HG03108 (cell line): ENCODE measurements around the gene TNFRSF25.

ENCODE experiments used
- ATAC-seq: cut with Tn5 transposase; IDR thresholded peaks from one replicate; pipeline ENCODE4 v1.9.1; 2021; ENCODE audit warnings: moderate library complexity; ENCODE audit not compliant: unreplicated experiment

Gene TNFRSF25, protein sequence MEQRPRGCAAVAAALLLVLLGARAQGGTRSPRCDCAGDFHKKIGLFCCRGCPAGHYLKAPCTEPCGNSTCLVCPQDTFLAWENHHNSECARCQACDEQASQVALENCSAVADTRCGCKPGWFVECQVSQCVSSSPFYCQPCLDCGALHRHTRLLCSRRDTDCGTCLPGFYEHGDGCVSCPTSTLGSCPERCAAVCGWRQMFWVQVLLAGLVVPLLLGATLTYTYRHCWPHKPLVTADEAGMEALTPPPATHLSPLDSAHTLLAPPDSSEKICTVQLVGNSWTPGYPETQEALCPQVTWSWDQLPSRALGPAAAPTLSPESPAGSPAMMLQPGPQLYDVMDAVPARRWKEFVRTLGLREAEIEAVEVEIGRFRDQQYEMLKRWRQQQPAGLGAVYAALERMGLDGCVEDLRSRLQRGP

DNA sequence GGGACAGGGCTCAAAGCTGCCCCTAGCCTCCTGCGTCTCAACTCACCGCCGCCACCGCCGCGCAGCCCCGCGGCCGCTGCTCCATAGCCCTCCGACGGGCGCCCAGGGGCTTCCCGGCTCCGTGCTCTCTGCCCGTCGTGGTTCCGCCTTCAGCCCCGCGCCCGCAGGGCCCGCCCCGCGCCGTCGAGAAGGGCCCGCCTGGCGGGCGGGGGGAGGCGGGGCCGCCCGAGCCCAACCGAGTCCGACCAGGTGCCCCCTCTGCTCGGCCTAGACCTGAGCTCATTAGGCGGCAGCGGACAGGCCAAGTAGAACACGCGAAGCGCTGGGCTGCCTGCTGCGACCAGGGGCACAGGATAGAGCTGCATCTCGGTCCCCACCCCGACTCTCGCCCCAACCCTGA is at the start of gene TNFRSF25:
TSS of gene TNFRSF25 (minus strand) at position 151 of the 400 bp plus-strand sequence. CDS start at position 85, 66 bp downstream.
- no peak for ATAC-seq

- ATAC-seq = no peak
These were observed 49.8 kb upstream of the TNFRSF25 start for GRCh38 chr1:6515771-6516170.

GRCh38 chr1:6513320-6513801 is 47.4 kb upstream of the TNFRSF25 start:
- ATAC-seq = no peak

- no peak for ATAC-seq
These were observed 46.9 kb upstream of the TNFRSF25 start for GRCh38 chr1:6512908-6513280.

GRCh38 chr1:6512245-6512907 is 46.4 kb upstream of the TNFRSF25 start:
- ATAC-seq = no peak

DNA sequence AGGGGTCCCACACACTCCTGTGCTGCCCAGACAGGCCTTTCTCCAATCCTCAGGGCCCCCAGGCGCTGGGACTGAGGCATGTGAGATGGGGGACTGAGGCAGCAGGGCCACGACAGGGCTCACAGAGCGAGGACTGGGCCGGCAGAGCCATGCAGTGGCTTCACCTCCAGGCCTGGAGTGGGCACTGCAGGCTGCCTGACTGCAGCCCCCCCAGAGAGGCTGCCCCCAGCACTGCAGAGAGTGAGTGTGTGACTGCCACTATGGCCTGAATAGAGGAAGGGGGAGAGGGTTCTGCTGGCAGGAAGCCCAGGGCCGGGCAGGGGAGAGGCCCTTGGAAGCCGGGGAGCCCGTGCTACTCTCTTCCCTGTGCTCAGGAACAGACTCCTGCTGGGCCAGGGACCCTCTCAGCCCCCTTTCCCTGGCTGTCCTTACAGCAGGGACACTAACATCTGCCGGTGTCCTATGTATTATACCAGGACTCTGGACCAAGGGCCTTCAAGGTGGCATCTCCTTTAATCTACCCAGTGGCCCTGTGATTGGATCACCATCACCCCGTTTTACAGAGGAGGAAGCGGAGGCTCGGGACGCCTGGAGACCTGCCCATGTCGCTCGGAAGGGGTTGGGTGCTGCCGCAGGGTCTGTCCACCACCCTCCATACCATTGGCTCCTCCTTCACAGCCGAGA is 45.7 kb upstream of the TNFRSF25 start:
- ATAC-seq = no peak

GRCh38 chr1:6511056-6511455 is 45.1 kb upstream of the TNFRSF25 start:
- no peak for ATAC-seq

DNA sequence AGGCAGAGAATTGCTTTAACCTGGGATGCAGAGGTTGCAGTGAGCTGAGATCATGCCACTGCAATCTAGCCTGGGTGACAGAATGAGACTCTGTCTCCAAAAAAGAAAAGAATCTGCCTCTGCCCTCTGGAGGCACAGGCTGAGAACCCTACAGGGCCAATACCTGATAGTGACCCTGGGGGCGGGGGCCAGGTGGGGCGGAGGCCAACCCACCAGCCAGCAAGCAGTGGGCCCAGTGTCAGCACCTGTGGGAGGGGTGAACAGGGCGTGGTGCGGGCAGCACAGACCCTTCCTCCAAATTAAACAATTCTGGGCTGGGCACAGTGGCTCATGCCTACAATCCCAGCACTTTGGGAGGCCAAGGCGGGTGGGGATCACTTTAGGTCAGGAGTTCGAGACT is 44.5 kb upstream of the TNFRSF25 start:
- ATAC-seq = no peak

GRCh38 chr1:6509919-6510291 is 43.9 kb upstream of the TNFRSF25 start:
- ATAC-seq = no peak

DNA sequence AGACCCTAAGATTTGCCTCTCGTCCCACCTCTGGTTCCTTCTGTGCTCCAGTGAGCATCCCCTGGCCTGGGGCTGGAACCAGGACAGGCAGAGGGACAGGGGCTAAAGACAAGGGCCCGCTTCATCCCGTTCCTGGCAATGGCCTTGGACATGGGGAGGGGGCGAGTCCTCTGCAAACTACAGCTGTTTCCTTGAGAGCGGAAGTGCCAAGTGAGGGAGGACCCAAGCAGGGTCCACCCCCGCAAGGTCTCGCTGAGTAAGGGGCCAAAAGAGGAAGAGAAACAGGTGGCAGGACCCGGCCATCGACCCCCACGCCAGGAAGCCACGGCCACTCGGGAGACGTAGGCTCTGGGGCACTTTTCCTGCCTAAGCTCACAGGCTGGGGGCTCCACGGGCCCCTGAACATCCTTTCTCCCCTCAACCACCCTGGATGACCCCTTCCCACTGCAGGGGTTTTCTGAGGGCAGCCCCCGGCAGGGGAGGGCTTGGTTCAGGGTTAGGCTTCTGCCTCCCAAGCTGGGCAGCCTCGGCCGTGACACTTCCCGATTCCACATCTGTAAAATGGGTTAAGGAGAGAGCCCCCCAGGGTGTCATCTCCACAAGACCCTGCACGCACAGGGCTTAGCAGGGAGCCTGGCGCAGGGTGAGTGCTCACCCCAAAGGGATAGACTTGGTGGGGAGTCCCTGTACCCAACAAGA is 43.4 kb upstream of the TNFRSF25 start:
- ATAC-seq = no peak

DNA sequence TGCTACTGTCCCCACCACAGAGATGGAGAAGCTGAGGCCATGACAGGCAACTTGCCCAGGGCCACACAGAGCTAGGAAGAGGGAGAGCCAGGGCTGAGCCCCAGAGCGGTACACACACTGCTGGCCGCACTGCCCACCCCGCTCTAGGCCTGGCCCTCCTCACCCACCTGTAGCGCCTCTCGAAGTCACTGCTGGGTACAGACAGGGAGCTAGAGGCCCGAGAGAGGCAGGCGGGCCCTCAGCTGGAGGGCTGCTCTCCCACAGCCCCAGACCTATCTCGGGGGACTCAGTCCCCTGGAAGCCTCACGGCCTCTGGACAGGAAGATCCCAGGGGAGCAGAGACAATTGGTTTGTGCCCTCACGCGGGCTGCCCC is 42.8 kb upstream of the TNFRSF25 start:
- no peak for ATAC-seq

GRCh38 chr1:6508154-6508815 is 42.3 kb upstream of the TNFRSF25 start:
- no peak for ATAC-seq

DNA sequence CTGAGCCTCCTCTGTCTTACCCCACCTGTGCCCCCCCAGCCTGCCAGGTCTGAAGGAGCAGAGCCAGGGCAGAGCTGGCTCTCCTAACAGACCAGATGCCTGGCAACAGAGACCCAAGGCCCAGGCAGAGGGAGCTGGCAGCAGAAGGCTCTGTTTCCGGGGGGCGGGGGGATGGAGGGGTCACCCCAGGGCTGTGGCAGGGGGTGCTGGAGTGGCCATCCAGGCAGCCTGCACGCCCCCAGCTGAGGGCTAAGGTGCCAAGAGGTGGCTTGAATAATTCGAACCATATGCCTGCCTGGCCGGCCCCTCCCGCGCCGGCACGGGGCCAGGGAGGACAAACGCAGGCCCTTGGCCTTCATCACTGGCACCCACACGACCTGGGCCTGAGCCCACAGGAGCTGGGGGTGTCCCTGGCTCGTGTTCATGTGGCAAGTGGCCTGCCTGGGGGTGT is 41.5 kb upstream of the TNFRSF25 start:
- ATAC-seq = no peak

DNA sequence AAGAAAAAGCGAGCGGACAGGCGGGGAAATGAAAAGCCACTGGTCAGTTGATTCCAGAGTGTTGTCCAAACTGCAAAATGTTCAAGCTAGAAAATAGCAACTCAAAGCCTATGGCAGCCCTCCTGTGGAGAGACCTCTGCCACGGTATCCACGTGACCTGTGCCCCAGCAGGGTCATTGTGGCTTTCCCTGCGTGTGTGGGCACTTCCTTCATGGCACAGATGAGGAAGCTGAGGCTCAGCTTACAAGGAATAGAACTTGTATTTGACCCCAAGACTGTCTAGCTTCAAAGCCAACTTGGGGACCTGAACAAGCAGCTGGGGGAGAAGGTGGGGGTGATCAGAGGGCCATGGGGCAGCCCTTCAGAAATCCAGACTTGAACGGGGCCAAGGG is 41.1 kb upstream of the TNFRSF25 start:
- ATAC-seq = no peak

DNA sequence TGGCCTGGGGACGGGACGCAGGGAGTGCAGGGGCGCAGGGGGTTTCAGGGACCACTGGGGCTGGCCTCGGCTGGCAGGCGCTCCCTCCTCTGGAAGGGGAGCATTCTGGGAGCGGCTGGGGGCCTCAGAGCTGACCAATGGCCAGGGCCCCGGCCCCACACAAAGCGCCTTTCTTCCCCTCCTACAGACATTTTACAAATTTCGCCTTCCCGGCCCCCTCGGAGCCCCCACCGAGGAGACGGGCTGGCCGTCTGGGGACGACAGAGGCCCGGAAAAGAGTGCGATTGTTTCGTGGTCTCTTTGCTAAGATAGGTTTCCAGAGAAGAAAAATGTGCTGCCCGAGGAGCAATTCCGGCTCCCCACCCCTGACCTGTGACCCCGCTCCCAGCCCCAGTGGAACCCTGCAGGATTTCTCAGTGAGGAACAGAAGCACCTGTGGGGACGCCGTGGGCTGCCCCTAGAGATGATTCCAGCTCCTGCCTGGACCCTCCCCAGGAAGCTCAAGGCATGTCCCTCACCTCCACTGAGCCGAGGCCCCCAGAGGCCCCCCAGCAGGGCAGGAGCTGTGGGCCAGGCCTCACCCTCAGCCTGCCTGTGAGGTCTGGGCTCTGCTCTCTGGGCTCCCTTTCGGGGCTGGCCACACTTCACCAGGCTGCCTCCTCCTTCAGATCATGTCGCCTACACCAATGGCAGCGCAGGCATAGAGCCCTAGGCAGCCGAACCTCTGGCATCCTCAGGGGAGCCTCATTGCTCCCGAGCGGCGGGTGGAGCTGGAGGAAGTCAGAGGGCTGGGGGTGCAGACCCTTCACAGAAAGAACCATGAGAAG is 40.5 kb upstream of the TNFRSF25 start:
- ATAC-seq = no peak

- ATAC-seq = no peak
These were observed 39.6 kb upstream of the TNFRSF25 start for GRCh38 chr1:6505367-6506209.

- ATAC-seq = no peak
These were observed 38.9 kb upstream of the TNFRSF25 start for GRCh38 chr1:6504887-6505286.

DNA sequence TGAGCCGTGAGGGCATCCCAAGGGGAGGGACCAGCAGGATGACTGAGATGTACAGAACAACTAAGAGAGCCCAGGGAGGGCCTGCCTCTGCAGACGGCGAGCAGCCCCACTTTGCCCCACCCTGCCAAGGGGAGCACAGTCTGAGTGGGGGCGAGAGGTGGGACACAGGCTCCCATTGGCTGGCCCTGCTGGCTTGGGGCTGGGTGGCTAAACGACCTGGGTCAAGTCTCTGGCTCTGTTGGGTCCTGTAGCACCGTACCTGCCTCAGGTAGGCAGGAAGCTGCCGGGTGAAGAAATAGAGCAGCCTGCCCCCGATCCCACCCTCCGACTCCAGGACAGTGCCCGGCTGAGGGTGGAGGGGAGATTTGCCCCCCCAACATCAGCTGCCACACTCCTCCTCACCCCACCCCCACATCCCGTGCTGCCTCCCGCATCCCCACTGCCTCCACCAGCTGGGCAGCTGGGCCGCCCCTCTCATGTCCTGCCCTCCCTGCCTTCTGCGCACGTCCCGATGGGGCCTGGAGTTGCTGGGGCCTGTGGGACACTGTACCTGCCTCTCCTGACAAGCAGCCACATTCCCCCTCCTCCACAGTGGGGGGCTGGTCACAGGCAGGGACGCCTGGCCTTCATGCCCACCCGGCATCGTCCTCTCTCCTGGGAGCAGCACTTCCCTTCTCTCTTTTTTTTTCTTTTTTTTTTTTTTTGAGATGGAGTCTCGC is 38.1 kb upstream of the TNFRSF25 start:
- ATAC-seq = no peak
